Erythroblast (primary cell): Measurements from ENCODE around the gene ADK.

Experiments
- GATA1 ChIP-seq: IDR thresholded peaks from 2 replicates; pipeline ENCODE4 v1.6.1; 2011; ENCODE audit warnings: low read depth, mild to moderate bottlenecking, control low read depth, low read length, moderate library complexity
- POLR2A ChIP-seq: IDR thresholded peaks from 2 replicates; pipeline ENCODE4 v1.6.1; 2011; ENCODE audit warnings: mild to moderate bottlenecking, low read length

DNA sequence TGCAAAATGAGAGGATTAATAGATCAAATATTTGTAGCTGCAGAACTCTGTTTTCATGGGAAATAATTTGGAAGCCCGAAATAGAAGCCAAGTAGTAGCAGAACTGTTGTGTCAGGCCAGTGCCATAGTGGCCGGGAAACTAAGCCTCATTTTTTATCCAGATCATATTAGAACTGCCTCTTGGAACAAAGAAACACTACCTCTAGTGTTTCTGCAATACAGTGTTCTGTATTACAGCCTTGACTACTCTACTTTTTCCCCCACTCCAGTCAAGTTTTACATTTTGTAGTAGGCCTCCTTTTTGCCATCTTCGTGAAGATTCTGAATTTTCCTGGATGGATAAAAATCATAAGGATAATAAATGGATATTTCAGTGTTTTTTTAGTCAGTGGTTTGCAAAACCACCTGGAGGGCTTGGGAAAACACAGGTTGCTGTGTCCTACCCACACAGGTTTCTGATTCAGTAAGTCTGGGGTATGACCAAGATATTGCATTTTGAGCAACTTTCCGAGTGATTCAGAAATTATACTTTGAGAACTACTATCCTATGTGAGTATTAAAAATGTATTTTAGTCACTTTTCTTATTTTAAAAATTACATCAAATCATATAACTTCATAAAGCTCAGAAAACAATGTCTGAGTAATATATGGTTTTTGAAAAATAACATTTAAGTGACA lies 349.1 kb downstream of the ADK start:
- TF ChIP-seq POLR2A (no peak), GATA1 (no peak)
